Ishikawa (cell line): ENCODE data around the gene NEAT1.

Experiments used
- CEBPB ChIP-seq: IDR thresholded peaks from 2 replicates; pipeline ENCODE4 v1.6.1; 2012
- CREB1 ChIP-seq: IDR thresholded peaks from 2 replicates; pipeline ENCODE4 v1.6.1; 2012; ENCODE audit warnings: low read depth
- EGR1 ChIP-seq: IDR thresholded peaks from 2 replicates; pipeline ENCODE4 v1.6.1; 2012
- EP300 ChIP-seq: IDR thresholded peaks from 2 replicates; pipeline ENCODE4 v1.6.1; 2012; ENCODE audit warnings: borderline replicate concordance
- FOXM1 ChIP-seq: IDR thresholded peaks from 2 replicates; pipeline ENCODE4 v1.6.1; 2012; ENCODE audit warnings: low read depth, borderline replicate concordance
- MAX ChIP-seq: IDR thresholded peaks from 2 replicates; pipeline ENCODE4 v1.6.1; 2012
- NFIC ChIP-seq: IDR thresholded peaks from 2 replicates; pipeline ENCODE4 v1.6.1; 2012
- RAD21 ChIP-seq: IDR thresholded peaks from 2 replicates; pipeline ENCODE4 v1.6.1; 2012; ENCODE audit warnings: low read depth
- REST ChIP-seq: IDR thresholded peaks from 2 replicates; pipeline ENCODE4 v1.6.1; 2012; ENCODE audit warnings: low read depth, mild to moderate bottlenecking
- TAF1 ChIP-seq: IDR thresholded peaks from 2 replicates; pipeline ENCODE4 v1.6.1; 2012; ENCODE audit warnings: low read depth, mild to moderate bottlenecking
- TCF12 ChIP-seq: IDR thresholded peaks from 2 replicates; pipeline ENCODE4 v1.6.1; 2012; ENCODE audit warnings: low read depth
- TEAD4 ChIP-seq: IDR thresholded peaks from 2 replicates; pipeline ENCODE4 v1.6.1; 2012
- USF1 ChIP-seq: IDR thresholded peaks from 2 replicates; pipeline ENCODE4 v1.6.1; 2012
- YY1 ChIP-seq: IDR thresholded peaks from 2 replicates; pipeline ENCODE4 v1.6.1; 2012; ENCODE audit warnings: low read depth
- ZBTB7A ChIP-seq: IDR thresholded peaks from 2 replicates; pipeline ENCODE4 v1.6.1; 2012; ENCODE audit warnings: low read depth

Gene NEAT1

GRCh38 chr11:65422633-65423515, at the start of gene NEAT1:
TSS of gene NEAT1 (plus strand) at chr11:65422798.
- TF ChIP-seq ZBTB7A (peak; percentile 15; the same call in 1 of the 2 replicates), EGR1 (no peak), TCF12 (no peak)

GRCh38 chr11:65373839-65374580, 48.6 kb upstream of the NEAT1 start:
- TF ChIP-seq NFIC (no peak), TCF12 (no peak), TEAD4 (no peak), USF1 (no peak), CEBPB (no peak), FOXM1 (no peak), EP300 (no peak), REST (no peak)

GRCh38 chr11:65375012-65375411, 47.6 kb upstream of the NEAT1 start:
- TF ChIP-seq ZBTB7A = no peak
- TF ChIP-seq NFIC = no peak
- no peak for TF ChIP-seq TAF1

GRCh38 chr11:65376138-65376713, 46.4 kb upstream of the NEAT1 start:
- TF ChIP-seq REST (no peak), TAF1 (no peak), CEBPB (no peak), TCF12 (no peak), YY1 (no peak), USF1 (no peak), CREB1 (no peak), EGR1 (no peak), FOXM1 (no peak), ZBTB7A (no peak), TEAD4 (no peak), MAX (no peak), EP300 (no peak), NFIC (no peak), RAD21 (no peak)

- TF ChIP-seq EGR1 (no peak), CEBPB (no peak), CREB1 (no peak), EP300 (no peak), REST (no peak), TEAD4 (no peak), TCF12 (no peak)
These were observed 45.6 kb upstream of the NEAT1 start for GRCh38 chr11:65377036-65377435.
